ENCODE measurements around the gene OR2AK2. TPM values are rescaled to one million over a fixed set of nuclear protein-coding genes. Genes with fewer than 3 reads are reported as not detected.

Gene OR2AK2
- total RNA-seq, 4 donors from 2014 or later: not detected

DNA sequence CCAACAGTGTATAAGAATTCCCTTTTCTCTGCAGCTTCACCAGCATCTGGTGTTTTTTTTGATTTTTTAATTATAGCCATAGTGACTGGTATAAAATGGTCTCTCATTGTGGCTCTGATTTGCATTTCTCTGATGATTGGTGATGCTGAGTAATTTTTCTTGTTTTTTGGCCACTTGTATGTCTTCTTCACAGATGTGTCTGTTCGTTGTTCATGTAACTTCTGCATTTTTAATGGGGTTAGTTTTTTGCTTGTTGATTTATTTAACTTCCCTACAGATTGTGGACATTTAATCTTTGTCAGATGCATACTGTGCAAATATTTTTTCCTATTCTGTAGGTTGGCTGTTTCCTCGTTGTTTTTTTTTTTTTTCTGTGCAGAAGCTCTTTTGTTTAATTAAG is 28.0 kb downstream of the OR2AK2 start:
- intact Hi-C loops (cut with DNase I): no loop called here
- Histone ChIP-seq H3K4me1 (no peaks in the 10 kb centered on the region), H3K27me3 (no peaks in the 10 kb centered on the region), H3K36me3 (no peaks in the 10 kb centered on the region), H3K27ac (replicated peaks in 1 of 4) (no peak overlapping the region), H3K4me3 (no peak overlapping the region), H3K9me3 (no peaks in the 10 kb centered on the region)
- no peak for DNase-seq (ENCODE audit: extremely low spot score)
- TF ChIP-seq CTCF (IDR thresholded peaks at IDR 0.05): no peak
- TF ChIP-seq POLR2A (IDR thresholded peaks at IDR 0.05; ENCODE audit: low read depth): no peak
- TF ChIP-seq POLR2AphosphoS5 (IDR thresholded peaks at IDR 0.05): no peak
- TF ChIP-seq EP300 (IDR thresholded peaks at IDR 0.05): no peak
- 47% methylated on average over 2 of the region's 2 CpGs for WGBS

DNA sequence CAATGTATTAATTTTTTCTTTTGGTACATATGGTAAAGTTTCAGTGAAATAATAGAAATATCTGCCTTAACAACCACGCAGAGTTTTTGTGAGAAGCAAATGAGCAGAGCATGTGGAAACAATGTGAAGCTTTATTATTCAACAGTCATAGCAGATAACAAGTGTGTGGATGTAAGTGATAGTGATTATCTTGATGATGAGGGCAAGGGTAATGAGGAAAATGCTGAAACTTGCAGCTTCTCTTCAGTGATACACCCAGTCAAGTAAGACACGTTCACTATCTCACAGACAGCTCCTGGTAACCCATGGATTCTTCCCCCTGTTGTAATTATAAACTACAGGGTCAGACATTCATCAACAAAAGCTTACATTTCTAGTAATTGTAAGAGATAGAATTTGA is 33.8 kb downstream of the OR2AK2 start:
- Histone ChIP-seq H3K36me3 (no peaks in the 10 kb centered on the region), H3K9me3 (no peaks in the 10 kb centered on the region), H3K27ac (replicated peaks in 1 of 4) (no peak overlapping the region), H3K27me3 (no peaks in the 10 kb centered on the region), H3K4me3 (no peak overlapping the region), H3K4me1 (no peaks in the 10 kb centered on the region)
- intact Hi-C loops (cut with DNase I): no loop called here
- 30% methylated on average over 2 of the region's 2 CpGs for WGBS
- no peak for DNase-seq (ENCODE audit: extremely low spot score)
- no peak for TF ChIP-seq EP300 (IDR thresholded peaks at IDR 0.05)
- no peak for TF ChIP-seq POLR2AphosphoS5 (IDR thresholded peaks at IDR 0.05)
- TF ChIP-seq POLR2A (IDR thresholded peaks at IDR 0.05; ENCODE audit: low read depth): no peak
- TF ChIP-seq CTCF (IDR thresholded peaks at IDR 0.05): no peak

GRCh38 chr1:248000169-248000568 is 35.1 kb downstream of the OR2AK2 start:
- TF ChIP-seq POLR2AphosphoS5 (IDR thresholded peaks at IDR 0.05) (no peak), POLR2A (IDR thresholded peaks at IDR 0.05; ENCODE audit: low read depth) (no peak), EP300 (IDR thresholded peaks at IDR 0.05) (no peak), CTCF (IDR thresholded peaks at IDR 0.05) (no peak)
- Histone ChIP-seq H3K4me1 (no peaks in the 10 kb centered on the region), H3K27me3 (no peaks in the 10 kb centered on the region), H3K36me3 (no peaks in the 10 kb centered on the region), H3K4me3 (no peak overlapping the region), H3K27ac (replicated peaks in 1 of 4) (no peak overlapping the region), H3K9me3 (no peaks in the 10 kb centered on the region)
- intact Hi-C loops (cut with DNase I): no loop called here
- no peak for DNase-seq (ENCODE audit: extremely low spot score)
- WGBS: 81% methylated on average over 1 of the region's 1 CpG

- no peak for DNase-seq (ENCODE audit: extremely low spot score)
- Histone ChIP-seq H3K4me1 (no peaks in the 10 kb centered on the region), H3K9me3 (peaks cover 0 to 35% (median 14%) of the 10 kb centered on the region in 4 donors), H3K4me3 (no peak overlapping the region), H3K27me3 (no peaks in the 10 kb centered on the region), H3K36me3 (no peaks in the 10 kb centered on the region), H3K27ac (replicated peaks in 1 of 4) (no peak overlapping the region)
- no peak for TF ChIP-seq CTCF (IDR thresholded peaks at IDR 0.05)
- 64% methylated on average over 1 of the region's 1 CpG for WGBS
- intact Hi-C loops (cut with DNase I): no loop called here
Measured at GRCh38 chr1:248007778-248008177, 42.7 kb downstream of the OR2AK2 start.

DNA sequence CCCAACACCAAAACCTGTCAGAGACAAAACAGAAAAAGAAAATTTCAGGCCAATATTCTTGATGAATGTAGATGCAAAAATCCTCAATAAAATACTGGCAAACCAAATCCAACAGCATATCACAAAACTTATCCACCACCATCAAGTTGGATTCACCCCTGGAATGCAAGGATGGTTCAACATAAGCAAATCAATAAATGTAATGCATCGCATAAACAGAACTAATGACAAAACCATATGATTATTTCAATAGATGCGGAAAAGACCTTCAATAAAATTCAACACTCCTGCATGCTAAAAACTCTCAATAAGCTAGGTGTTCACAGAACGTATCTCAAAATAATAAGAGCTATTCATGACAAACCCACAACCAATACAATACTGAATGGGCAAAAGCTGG is 44.6 kb downstream of the OR2AK2 start:
- no peaks in the 10 kb centered on the region for H3K36me3 ChIP-seq
- H3K4me3 ChIP-seq: no peak overlapping the region
- 77% methylated on average over 3 of the region's 3 CpGs for WGBS
- intact Hi-C loops (cut with DNase I): no loop called here
- DNase-seq (ENCODE audit: extremely low spot score): no peak
- H3K27me3 ChIP-seq: no peaks in the 10 kb centered on the region
- H3K9me3 ChIP-seq: peaks cover 0 to 35% (median 14%) of the 10 kb centered on the region in 4 donors
- no peaks in the 10 kb centered on the region for H3K4me1 ChIP-seq
- H3K27ac ChIP-seq (replicated peaks in 1 of 4): no peak overlapping the region
- TF ChIP-seq POLR2A (IDR thresholded peaks at IDR 0.05; ENCODE audit: low read depth): no peak
- TF ChIP-seq POLR2AphosphoS5 (IDR thresholded peaks at IDR 0.05): no peak
- no peak for TF ChIP-seq CTCF (IDR thresholded peaks at IDR 0.05)
- no peak for TF ChIP-seq EP300 (IDR thresholded peaks at IDR 0.05)
